HG03175 (cell line): ENCODE measurements around the gene OR1M1.

Source experiments
- ATAC-seq: cut with Tn5 transposase; IDR thresholded peaks from one replicate; pipeline ENCODE4 v1.9.1; 2021; ENCODE audit warnings: mild to moderate bottlenecking, moderate library complexity; ENCODE audit not compliant: unreplicated experiment

OR1M1 gene

GRCh38 chr19:9073806-9074205 is 13.1 kb upstream of the OR1M1 start:
- no peak for ATAC-seq

GRCh38 chr19:9075064-9075949 is 11.6 kb upstream of the OR1M1 start:
- no peak for ATAC-seq

GRCh38 chr19:9076901-9077300 is 10.0 kb upstream of the OR1M1 start:
- ATAC-seq: no peak

- no peak for ATAC-seq
Measured at GRCh38 chr19:9078651-9079050, 8.2 kb upstream of the OR1M1 start.

GRCh38 chr19:9107375-9107774 is 20.5 kb downstream of the OR1M1 start, which contains the start of gene OR7G2:
TSS of gene OR7G2 (minus strand) at chr19:9107475. CDS start at chr19:9103243, 4,232 bp downstream.
- ATAC-seq: no peak

GRCh38 chr19:9109959-9110358 is 23.1 kb downstream of the OR1M1 start:
- no peak for ATAC-seq

GRCh38 chr19:9115307-9115813 is 28.5 kb downstream of the OR1M1 start, which contains the start of gene OR7G1:
TSS of gene OR7G1 (minus strand) at chr19:9115763. CDS start at chr19:9115763, 0 bp downstream.
- no peak for ATAC-seq

GRCh38 chr19:9116547-9116946 is 29.7 kb downstream of the OR1M1 start:
- ATAC-seq: no peak

- no peak for ATAC-seq
Measured at GRCh38 chr19:9126900-9127405, 40.1 kb downstream of the OR1M1 start, which contains the start of gene OR7G3. TSS of gene OR7G3 (minus strand) at chr19:9126950. CDS start at chr19:9126950, 0 bp downstream.

GRCh38 chr19:9128171-9128570 is 41.3 kb downstream of the OR1M1 start:
- ATAC-seq: no peak

- ATAC-seq: no peak
Measured at GRCh38 chr19:9130965-9131364, 44.1 kb downstream of the OR1M1 start.

GRCh38 chr19:9132422-9132821 is 45.6 kb downstream of the OR1M1 start:
- no peak for ATAC-seq

- ATAC-seq: no peak
Measured at GRCh38 chr19:9139609-9140158, 52.8 kb downstream of the OR1M1 start.

GRCh38 chr19:9140159-9140874 is 53.5 kb downstream of the OR1M1 start, which contains the start of gene ZNF317:
TSS of gene ZNF317 (plus strand) at chr19:9140397. CDS start at chr19:9156017, 15,620 bp downstream.
- peak; percentile 94 for ATAC-seq

- ATAC-seq: no peak
Measured at GRCh38 chr19:9144920-9145319, 58.1 kb downstream of the OR1M1 start.
